HG03457 (cell line): Measurements from ENCODE around the gene HBM.
"Not testable (repeated sequence)": the region's sequence is repeated elsewhere in the genome, so short reads cannot be mapped to it uniquely, and the experiment has no call there.

Source experiments
- ATAC-seq: cut with Tn5 transposase; IDR thresholded peaks from one replicate; pipeline ENCODE4 v1.9.1; 2021; ENCODE audit warnings: moderate number of reproducible peaks; ENCODE audit not compliant: unreplicated experiment

The HBM gene

GRCh38 chr16:165539-166374 lies at the start of gene HBM:
TSS of gene HBM (plus strand) at chr16:165978. CDS start at chr16:165998, 20 bp downstream.
- ATAC-seq, result no peak

- ATAC-seq, result no peak
Observed at GRCh38 chr16:116015-116414, 49.8 kb upstream of the HBM start.

GRCh38 chr16:117379-118365 lies 48.1 kb upstream of the HBM start:
- no peak for ATAC-seq

- ATAC-seq, result no peak
Observed at GRCh38 chr16:118857-119256, 46.9 kb upstream of the HBM start.

- ATAC-seq, result no peak
Observed at GRCh38 chr16:119295-119694, 46.5 kb upstream of the HBM start.

GRCh38 chr16:119835-120491 lies 45.8 kb upstream of the HBM start:
- no peak for ATAC-seq

GRCh38 chr16:120756-121155 lies 45.0 kb upstream of the HBM start:
- no peak for ATAC-seq

GRCh38 chr16:122361-122760 lies 43.4 kb upstream of the HBM start:
- no peak for ATAC-seq

GRCh38 chr16:123558-124350 lies 42.0 kb upstream of the HBM start:
- ATAC-seq, result not testable (repeated sequence)

GRCh38 chr16:125011-125410 lies 40.8 kb upstream of the HBM start:
- ATAC-seq, result no peak

GRCh38 chr16:129075-129474 lies 36.7 kb upstream of the HBM start:
- ATAC-seq, result no peak

- ATAC-seq, result no peak
Observed at GRCh38 chr16:130533-131173, 35.1 kb upstream of the HBM start.

GRCh38 chr16:132120-132519 lies 33.7 kb upstream of the HBM start:
- ATAC-seq, result no peak

GRCh38 chr16:133716-134115 lies 32.1 kb upstream of the HBM start:
- no peak for ATAC-seq

GRCh38 chr16:138049-138417 lies 27.7 kb upstream of the HBM start:
- ATAC-seq, result no peak

- ATAC-seq, result no peak
Observed at GRCh38 chr16:140175-140857, 25.5 kb upstream of the HBM start.

GRCh38 chr16:142405-142967 lies 23.3 kb upstream of the HBM start:
- no peak for ATAC-seq

GRCh38 chr16:143047-143446 lies 22.7 kb upstream of the HBM start:
- ATAC-seq, result no peak

GRCh38 chr16:143456-143855 lies 22.3 kb upstream of the HBM start:
- ATAC-seq, result no peak
